GM12865 (cell line): ENCODE measurements around the gene FAM221A.

Experiments
- DNase-seq: peaks from one replicate; pipeline ENCODE4 v3.0.0; 2010; ENCODE audit warnings: low read depth
- H3K4me3 ChIP-seq: 2 replicates; pipeline ENCODE4 v1.5.1; 2011; ENCODE audit warnings: mild to moderate bottlenecking, low read depth, low read length, control low read depth
- TF ChIP-seq, protein P1 (sequence below): IDR thresholded peaks from 2 replicates; pipeline ENCODE4 v1.5.1; 2011; ENCODE audit warnings: low read length, control low read depth, low read depth, inconsistent platforms; ENCODE audit not compliant: insufficient read depth; ENCODE audit errors: missing control alignments

FAM221A gene

DNA sequence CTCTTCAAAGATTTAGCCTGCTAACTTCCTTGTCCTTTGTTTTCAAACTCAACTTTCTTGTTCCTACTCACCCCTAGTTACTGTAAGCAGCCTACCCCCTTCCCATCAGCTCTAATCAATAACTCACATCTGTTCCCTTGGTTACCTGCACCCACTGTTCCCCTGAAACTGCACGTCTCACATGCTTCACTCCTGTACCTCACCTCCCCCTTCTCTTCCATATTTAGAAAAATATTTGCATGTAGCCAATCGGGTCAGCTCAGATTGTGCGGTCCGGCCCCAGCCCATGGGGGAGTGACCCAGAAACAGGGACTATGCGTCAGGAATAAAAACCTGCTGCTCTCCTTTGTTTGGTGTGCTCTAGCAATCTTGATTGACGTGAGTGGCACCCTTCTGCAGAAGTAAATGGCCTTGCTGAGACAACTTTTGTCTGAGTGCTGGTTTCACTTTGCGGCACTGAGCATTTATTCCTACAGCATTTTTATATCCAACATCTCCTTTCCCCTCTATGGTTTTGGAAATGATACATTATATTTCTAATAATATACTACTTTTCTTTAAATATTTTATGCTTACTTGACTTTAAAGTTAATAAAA lies 21.1 kb upstream of the FAM221A start:
- DNase-seq = no peak
- H3K4me3 ChIP-seq = no peak overlapping the region
- TF ChIP-seq, protein P1, sequence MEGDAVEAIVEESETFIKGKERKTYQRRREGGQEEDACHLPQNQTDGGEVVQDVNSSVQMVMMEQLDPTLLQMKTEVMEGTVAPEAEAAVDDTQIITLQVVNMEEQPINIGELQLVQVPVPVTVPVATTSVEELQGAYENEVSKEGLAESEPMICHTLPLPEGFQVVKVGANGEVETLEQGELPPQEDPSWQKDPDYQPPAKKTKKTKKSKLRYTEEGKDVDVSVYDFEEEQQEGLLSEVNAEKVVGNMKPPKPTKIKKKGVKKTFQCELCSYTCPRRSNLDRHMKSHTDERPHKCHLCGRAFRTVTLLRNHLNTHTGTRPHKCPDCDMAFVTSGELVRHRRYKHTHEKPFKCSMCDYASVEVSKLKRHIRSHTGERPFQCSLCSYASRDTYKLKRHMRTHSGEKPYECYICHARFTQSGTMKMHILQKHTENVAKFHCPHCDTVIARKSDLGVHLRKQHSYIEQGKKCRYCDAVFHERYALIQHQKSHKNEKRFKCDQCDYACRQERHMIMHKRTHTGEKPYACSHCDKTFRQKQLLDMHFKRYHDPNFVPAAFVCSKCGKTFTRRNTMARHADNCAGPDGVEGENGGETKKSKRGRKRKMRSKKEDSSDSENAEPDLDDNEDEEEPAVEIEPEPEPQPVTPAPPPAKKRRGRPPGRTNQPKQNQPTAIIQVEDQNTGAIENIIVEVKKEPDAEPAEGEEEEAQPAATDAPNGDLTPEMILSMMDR = no peak

DNA sequence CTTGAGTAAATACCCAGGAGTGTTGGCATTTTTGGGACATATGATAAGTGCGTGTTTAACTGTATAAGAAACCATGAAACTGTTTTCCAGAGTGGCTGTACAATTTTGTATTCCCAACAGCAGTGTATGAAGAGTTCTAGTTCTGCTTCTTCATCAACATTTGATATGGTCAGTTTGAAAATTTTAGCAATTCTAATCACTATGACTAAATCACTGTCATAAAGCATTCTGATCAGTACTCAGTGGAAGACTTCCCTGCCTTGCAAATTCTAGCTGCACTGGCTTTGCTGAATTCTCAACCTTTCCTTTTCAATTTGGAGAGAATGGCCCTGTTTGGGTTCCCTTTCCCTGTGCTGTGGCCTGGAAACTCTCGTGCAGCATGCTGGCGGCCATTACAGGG lies 18.6 kb upstream of the FAM221A start:
- DNase-seq = no peak
- no peak overlapping the region for H3K4me3 ChIP-seq
- TF ChIP-seq, protein P1 = no peak

GRCh38 chr7:23662124-23662983 lies 17.6 kb upstream of the FAM221A start:
- no peak overlapping the region for H3K4me3 ChIP-seq
- no peak for DNase-seq
- TF ChIP-seq, protein P1 = no peak

- TF ChIP-seq, protein P1 = no peak
- H3K4me3 ChIP-seq = no peak overlapping the region
- no peak for DNase-seq
Observed at GRCh38 chr7:23662984-23663313, 17.1 kb upstream of the FAM221A start.

- no peak overlapping the region for H3K4me3 ChIP-seq
- no peak for DNase-seq
- TF ChIP-seq, protein P1 = no peak
Observed at GRCh38 chr7:23664122-23664521, 15.9 kb upstream of the FAM221A start.

DNA sequence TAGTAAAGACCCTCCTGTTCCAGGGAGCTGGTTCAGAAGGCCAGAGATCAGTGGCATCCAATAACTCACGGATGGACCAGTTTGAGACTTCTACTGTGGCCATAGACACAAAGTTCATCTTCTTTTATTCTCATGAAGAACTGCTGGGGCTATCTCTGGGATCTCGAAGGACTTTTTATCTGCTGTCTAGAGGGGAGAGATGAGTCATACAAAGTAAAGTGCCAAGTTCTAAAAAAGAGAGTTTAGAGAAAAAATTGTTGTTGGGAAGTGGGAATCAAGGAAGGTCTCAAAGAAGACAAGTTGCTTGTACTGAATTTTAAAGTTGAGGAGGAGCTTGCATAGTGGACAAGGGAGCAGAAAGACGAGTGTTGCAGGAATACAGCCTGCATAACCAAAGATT lies 8.0 kb upstream of the FAM221A start:
- H3K4me3 ChIP-seq = no peak overlapping the region
- DNase-seq = no peak
- TF ChIP-seq, protein P1 = no peak
